Measurements from ENCODE around the gene GEMIN7.
A peak's percentile ranks its signal among the peaks of the same experiment; 100 is the strongest.

Gene GEMIN7

GRCh38 chr19:45115809-45116615 is 37.0 kb downstream of the GEMIN7 start:
- no peak overlapping the region for H3K4me3 ChIP-seq (ENCODE audit: low read depth, low read length)
- TF ChIP-seq CTCF (IDR thresholded peaks at IDR 0.05; ENCODE audit: insufficient read depth, low read depth, low read length, missing control alignments), result no peak
- no peak for DNase-seq (ENCODE audit: low read depth)

- TF ChIP-seq CTCF (IDR thresholded peaks at IDR 0.05; ENCODE audit: insufficient read depth, low read depth, low read length, missing control alignments), result no peak
- no peak overlapping the region for H3K4me3 ChIP-seq (ENCODE audit: low read depth, low read length)
- peak; percentile 80 for DNase-seq (ENCODE audit: low read depth)
Measured at GRCh38 chr19:45117167-45117594, 38.1 kb downstream of the GEMIN7 start.

- TF ChIP-seq CTCF (IDR thresholded peaks at IDR 0.05; ENCODE audit: insufficient read depth, low read depth, low read length, missing control alignments), result no peak
- H3K4me3 ChIP-seq (ENCODE audit: low read depth, low read length), result no peak overlapping the region
- no peak for DNase-seq (ENCODE audit: low read depth)
Measured at GRCh38 chr19:45117671-45118070, 38.6 kb downstream of the GEMIN7 start.

- peak overlapping the region; percentile 35 for H3K4me3 ChIP-seq (ENCODE audit: low read depth, low read length)
- DNase-seq (ENCODE audit: low read depth), result no peak
- no peak for TF ChIP-seq CTCF (IDR thresholded peaks at IDR 0.05; ENCODE audit: insufficient read depth, low read depth, low read length, missing control alignments)
Measured at GRCh38 chr19:45118106-45118505, 39.0 kb downstream of the GEMIN7 start.

- H3K4me3 ChIP-seq (ENCODE audit: low read depth, low read length), result peak overlapping the region; percentile 35
- DNase-seq (ENCODE audit: low read depth), result peak; percentile 73
Measured at GRCh38 chr19:45118591-45119355, 39.7 kb downstream of the GEMIN7 start.

- no peak for TF ChIP-seq CTCF (IDR thresholded peaks at IDR 0.05; ENCODE audit: insufficient read depth, low read depth, low read length, missing control alignments)
- DNase-seq (ENCODE audit: low read depth), result no peak
- no peak overlapping the region for H3K4me3 ChIP-seq (ENCODE audit: low read depth, low read length)
Measured at GRCh38 chr19:45119582-45119981, 40.5 kb downstream of the GEMIN7 start.

- no peak for DNase-seq (ENCODE audit: low read depth)
- TF ChIP-seq CTCF (IDR thresholded peaks at IDR 0.05; ENCODE audit: insufficient read depth, low read depth, low read length, missing control alignments), result no peak
- H3K4me3 ChIP-seq (ENCODE audit: low read depth, low read length), result no peak overlapping the region
Measured at GRCh38 chr19:45121827-45122345, 42.8 kb downstream of the GEMIN7 start.

Data from GM12865 (cell line).